ENCODE measurements around the gene PHETA2.

Gene PHETA2

DNA sequence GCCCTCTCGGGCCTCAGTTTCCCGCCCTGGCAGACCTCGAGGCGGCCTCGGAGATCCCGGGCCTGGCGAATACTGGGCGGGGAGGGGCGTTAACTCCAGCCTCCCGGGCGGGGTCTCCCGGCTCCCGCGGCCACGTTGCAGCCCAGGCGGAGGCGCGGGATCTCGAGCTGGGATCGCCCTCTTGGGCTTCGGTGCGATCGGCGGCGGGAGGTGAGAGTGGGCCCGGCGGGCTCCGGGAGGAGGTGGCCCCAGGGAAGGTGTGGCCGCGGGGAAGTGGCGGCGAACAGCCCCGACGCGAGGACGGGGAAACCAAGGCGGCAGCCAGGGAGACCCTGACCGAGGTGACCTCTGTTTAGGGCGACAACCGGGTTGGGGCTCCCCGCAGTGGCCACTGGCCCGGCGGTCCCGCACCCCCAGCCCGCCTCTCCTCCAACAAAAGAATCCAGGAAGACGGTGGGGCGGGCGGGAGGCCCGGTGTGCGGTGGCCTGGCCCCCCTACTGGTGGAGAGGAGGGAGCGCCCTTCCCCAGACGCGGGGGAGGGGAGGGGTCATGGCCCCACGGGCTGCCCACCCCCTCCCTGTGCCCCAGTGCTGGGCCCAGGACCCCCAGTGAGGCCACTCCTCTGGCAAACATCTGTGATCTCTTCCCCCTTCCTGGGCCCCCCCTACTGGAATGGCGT is at the start of gene PHETA2:
TSS of gene PHETA2 (plus strand) at position 117 of the 680 bp plus-strand sequence. CDS start 3,046 bp downstream, outside the sequence.
- peaks cover 61% of the 10 kb centered on the region for H3K4me1 Mint-ChIP-seq
- H3K9me3 Mint-ChIP-seq, result no peaks in the 10 kb centered on the region
- ATAC-seq (peak; percentile 8), DNase-seq (peak; percentile 65 to 70)
- peak within 1 kb of the TSS; percentile 63 to 97 for H3K27ac Mint-ChIP-seq
- no peaks in the 10 kb centered on the region for H3K27me3 Mint-ChIP-seq
- peak within 1 kb of the TSS; percentile 76 to 79 for H3K4me3 Mint-ChIP-seq

- H3K4me1 Mint-ChIP-seq, result peaks cover 19% of the 10 kb centered on the region
- ATAC-seq, result no peak
- no peaks in the 10 kb centered on the region for H3K27me3 Mint-ChIP-seq
- DNase-seq, result no peak
- H3K9me3 Mint-ChIP-seq, result no peaks in the 10 kb centered on the region
- no peak overlapping the region for H3K4me3 Mint-ChIP-seq
- no peak overlapping the region for H3K27ac Mint-ChIP-seq
Observed at GRCh38 chr22:42025421-42025820, 48.6 kb upstream of the PHETA2 start.

DNA sequence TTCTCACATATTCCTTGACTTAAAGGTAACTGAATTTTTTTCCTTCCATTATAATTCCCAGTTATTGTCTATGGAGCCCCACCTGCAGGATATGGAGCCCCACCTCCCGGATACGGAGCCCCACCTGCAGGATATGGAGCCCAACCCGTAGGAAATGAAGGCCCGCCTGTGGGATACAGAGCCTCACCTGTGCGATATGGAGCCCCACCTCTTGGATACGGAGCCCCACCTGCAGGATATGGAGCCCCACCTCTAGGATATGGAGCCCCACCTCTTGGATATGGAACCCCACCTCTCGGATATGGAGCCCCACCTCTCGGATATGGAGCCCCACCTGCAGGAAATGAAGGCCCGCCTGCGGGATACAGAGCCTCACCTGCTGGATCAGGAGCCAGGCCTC is 47.3 kb upstream of the PHETA2 start:
- ATAC-seq (no peak), DNase-seq (no peak)
- no peak overlapping the region for H3K27ac Mint-ChIP-seq
- H3K9me3 Mint-ChIP-seq, result no peaks in the 10 kb centered on the region
- H3K4me3 Mint-ChIP-seq, result no peak overlapping the region
- peaks cover 32% of the 10 kb centered on the region for H3K4me1 Mint-ChIP-seq
- H3K27me3 Mint-ChIP-seq, result no peaks in the 10 kb centered on the region

- no peak overlapping the region for H3K27ac Mint-ChIP-seq
- ATAC-seq, result no peak
- H3K9me3 Mint-ChIP-seq, result peaks cover 10 to 29% of the 10 kb centered on the region in 2 donors
- no peaks in the 10 kb centered on the region for H3K27me3 Mint-ChIP-seq
- H3K4me3 Mint-ChIP-seq, result no peak overlapping the region
- peaks cover 28% of the 10 kb centered on the region for H3K4me1 Mint-ChIP-seq
- DNase-seq, result no peak
Observed at GRCh38 chr22:42033263-42034181, 40.5 kb upstream of the PHETA2 start.

GRCh38 chr22:42035256-42035655 is 38.8 kb upstream of the PHETA2 start:
- peaks cover 10 to 29% of the 10 kb centered on the region in 2 donors for H3K9me3 Mint-ChIP-seq
- ATAC-seq, result no peak
- H3K27me3 Mint-ChIP-seq, result no peaks in the 10 kb centered on the region
- no peak overlapping the region for H3K4me3 Mint-ChIP-seq
- peaks cover 24% of the 10 kb centered on the region for H3K4me1 Mint-ChIP-seq
- no peak overlapping the region for H3K27ac Mint-ChIP-seq
- DNase-seq, result no peak

DNA sequence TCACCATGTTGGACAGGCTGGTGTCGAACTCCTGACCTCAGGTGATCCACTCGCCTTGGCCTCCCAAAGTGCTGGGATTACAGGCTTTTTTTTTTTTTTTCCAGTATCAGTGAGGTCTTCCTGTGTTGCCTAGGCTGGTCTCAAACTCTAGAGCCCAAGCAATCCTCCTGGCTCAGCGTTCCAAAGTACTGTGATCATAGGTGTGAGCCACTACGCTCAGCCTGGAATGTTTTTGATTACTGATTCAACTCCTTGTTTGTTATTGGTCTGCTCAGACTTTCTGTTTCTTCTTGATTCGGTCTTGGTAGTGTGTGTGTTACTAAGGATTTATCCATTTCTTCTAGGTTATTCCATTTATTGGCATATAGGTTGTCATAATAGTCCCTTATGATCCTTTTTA is 34.8 kb upstream of the PHETA2 start:
- peak overlapping the region in 1 of 2 donors; percentile 73 for H3K27ac Mint-ChIP-seq
- peaks cover 6% of the 10 kb centered on the region for H3K4me1 Mint-ChIP-seq
- no peak for DNase-seq
- no peak for ATAC-seq
- peaks cover 23 to 30% of the 10 kb centered on the region in 2 donors for H3K9me3 Mint-ChIP-seq
- H3K27me3 Mint-ChIP-seq, result no peaks in the 10 kb centered on the region
- H3K4me3 Mint-ChIP-seq, result no peak overlapping the region

- H3K9me3 Mint-ChIP-seq, result peaks cover 18 to 19% of the 10 kb centered on the region in 2 donors
- DNase-seq, result no peak
- no peaks in the 10 kb centered on the region for H3K27me3 Mint-ChIP-seq
- ATAC-seq, result no peak
- no peaks in the 10 kb centered on the region for H3K4me1 Mint-ChIP-seq
- no peak overlapping the region for H3K27ac Mint-ChIP-seq
- no peak overlapping the region for H3K4me3 Mint-ChIP-seq
Observed at GRCh38 chr22:42041784-42042183, 32.3 kb upstream of the PHETA2 start.

- no peak overlapping the region for H3K4me3 Mint-ChIP-seq
- H3K27me3 Mint-ChIP-seq, result no peaks in the 10 kb centered on the region
- DNase-seq (no peak), ATAC-seq (no peak)
- no peak overlapping the region for H3K27ac Mint-ChIP-seq
- peaks cover 0 to 1% of the 10 kb centered on the region in 2 donors for H3K9me3 Mint-ChIP-seq
- H3K4me1 Mint-ChIP-seq, result no peaks in the 10 kb centered on the region
Observed at GRCh38 chr22:42050641-42051180, 23.3 kb upstream of the PHETA2 start.

DNA sequence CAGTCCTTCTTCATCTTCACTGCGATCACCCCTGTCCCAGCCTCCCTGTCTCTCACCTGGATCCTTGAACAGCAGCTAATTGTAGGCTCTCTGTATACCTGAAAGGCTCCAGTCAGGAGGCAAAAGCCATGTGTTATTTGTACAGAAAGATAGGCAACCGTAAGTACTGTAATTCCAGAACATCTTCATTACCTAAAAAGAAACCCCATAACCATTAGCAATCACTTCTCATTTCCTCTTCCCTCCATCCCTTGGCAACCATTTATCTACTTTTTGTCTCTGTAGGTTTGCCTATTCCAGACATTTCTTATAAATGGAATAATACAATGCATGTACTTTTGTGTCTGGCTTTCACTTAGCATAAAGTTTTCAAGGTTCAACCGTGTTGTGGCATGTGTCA is 21.3 kb upstream of the PHETA2 start:
- ATAC-seq (no peak), DNase-seq (no peak)
- Mint-ChIP-seq H3K9me3 (peaks cover 10 to 20% of the 10 kb centered on the region in 2 donors), H3K27me3 (no peaks in the 10 kb centered on the region), H3K4me3 (no peak overlapping the region), H3K4me1 (no peaks in the 10 kb centered on the region), H3K27ac (peak overlapping the region in 1 of 2 donors; percentile 7)

DNA sequence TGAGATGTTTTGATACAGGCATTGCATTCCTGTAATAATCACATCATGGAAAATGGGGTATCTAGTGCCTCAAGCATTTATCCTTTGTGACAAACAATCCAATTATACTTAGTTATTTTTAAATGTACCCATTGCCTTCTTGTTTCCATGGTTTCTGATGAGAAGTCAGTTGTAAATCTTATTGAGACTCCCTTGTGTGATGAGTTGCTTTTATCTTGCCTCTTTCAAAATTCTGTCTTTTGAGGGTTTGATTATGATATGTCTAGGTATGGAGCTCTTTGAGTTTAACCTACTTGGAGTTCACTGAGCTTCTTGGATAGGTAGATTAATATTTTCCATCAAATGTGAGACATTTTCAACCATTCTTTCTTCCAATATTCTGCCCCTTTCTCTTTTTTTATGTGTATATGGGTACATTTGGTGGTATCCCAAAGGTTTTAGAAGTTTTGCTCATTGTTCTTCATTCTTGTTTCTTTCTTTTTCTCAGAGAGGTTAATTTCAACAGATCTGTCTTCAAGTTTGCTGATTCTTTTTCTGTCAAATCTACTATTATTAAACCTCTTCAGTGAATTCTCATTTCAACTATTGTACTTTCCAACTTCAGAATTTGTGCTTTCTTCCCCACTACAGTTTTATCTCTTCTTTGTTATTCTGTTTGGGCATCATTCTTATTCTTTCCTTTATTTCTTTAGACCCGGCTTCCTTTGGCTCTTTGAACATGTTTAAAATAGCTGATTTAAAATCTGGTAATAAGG is 17.1 kb upstream of the PHETA2 start:
- no peak for ATAC-seq
- Mint-ChIP-seq H3K27me3 (no peaks in the 10 kb centered on the region), H3K4me3 (no peak overlapping the region), H3K4me1 (no peaks in the 10 kb centered on the region), H3K9me3 (peaks cover 16 to 27% of the 10 kb centered on the region in 2 donors), H3K27ac (no peak overlapping the region)
- no peak for DNase-seq

DNA sequence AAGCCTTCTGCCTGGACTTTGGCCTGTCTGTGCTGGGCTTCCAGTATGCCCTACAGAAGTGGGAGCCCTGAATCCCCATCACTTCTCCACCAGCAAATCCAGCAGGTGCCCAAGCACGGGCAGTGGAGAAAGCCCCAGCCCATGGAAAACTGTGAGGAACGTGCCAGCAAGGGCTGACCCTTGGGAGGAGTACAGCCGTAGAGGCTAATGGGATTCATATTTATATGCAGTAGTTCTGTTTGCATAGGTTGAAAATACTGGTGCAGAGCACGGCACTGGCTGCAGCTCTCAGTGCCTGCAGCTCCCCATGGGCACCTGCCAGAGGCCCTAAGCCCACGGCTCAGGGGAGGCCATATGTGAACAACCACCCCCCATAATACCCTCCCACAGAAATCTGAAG is 13.6 kb upstream of the PHETA2 start:
- no peak for ATAC-seq
- Mint-ChIP-seq H3K4me1 (peaks cover 4% of the 10 kb centered on the region), H3K9me3 (peaks cover 16 to 27% of the 10 kb centered on the region in 2 donors), H3K4me3 (no peak overlapping the region), H3K27me3 (no peaks in the 10 kb centered on the region), H3K27ac (no peak overlapping the region)
- no peak for DNase-seq

DNA sequence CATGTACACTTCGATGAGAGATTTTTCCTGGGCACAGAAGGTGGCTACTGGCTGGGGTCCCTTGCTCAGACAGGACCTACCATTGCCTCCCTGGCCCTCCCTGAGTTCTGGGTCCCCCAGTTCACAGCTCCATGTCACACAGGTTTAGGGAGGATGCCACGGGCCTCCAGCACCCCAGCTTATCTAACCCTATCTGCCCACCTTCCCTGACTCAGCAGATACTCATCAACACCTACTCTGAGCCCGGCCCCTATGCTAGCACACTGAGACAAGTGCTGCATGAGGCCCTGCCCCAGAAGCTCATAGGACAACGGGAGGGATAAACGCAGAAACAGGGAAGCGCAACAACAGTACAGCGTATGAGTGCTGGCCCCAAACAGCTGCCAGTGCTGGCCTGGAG is 13.0 kb upstream of the PHETA2 start:
- Mint-ChIP-seq H3K27me3 (no peaks in the 10 kb centered on the region), H3K27ac (peak overlapping the region in 1 of 2 donors; percentile 53), H3K4me1 (peaks cover 4% of the 10 kb centered on the region), H3K9me3 (peaks cover 16 to 23% of the 10 kb centered on the region in 2 donors), H3K4me3 (no peak overlapping the region)
- DNase-seq (no peak), ATAC-seq (no peak)

- Mint-ChIP-seq H3K9me3 (peaks cover 6 to 7% of the 10 kb centered on the region in 2 donors), H3K4me3 (no peak overlapping the region), H3K4me1 (peaks cover 10% of the 10 kb centered on the region), H3K27me3 (no peaks in the 10 kb centered on the region), H3K27ac (no peak overlapping the region)
- no peak for ATAC-seq
- no peak for DNase-seq
Observed at GRCh38 chr22:42062506-42063170, 11.4 kb upstream of the PHETA2 start.

- ATAC-seq, result no peak
- Mint-ChIP-seq H3K4me3 (no peak overlapping the region), H3K4me1 (peaks cover 14% of the 10 kb centered on the region), H3K27me3 (no peaks in the 10 kb centered on the region), H3K27ac (no peak overlapping the region), H3K9me3 (no peaks in the 10 kb centered on the region)
- no peak for DNase-seq
Observed at GRCh38 chr22:42064629-42065028, 9.4 kb upstream of the PHETA2 start.

Measured in stimulated activated naive CD8-positive, alpha-beta T cell treated with anti-CD3 and anti-CD28 coated beads, Interleukin-15, amount 100 ng/mL, for 72 hours (primary cell).